Kidney glomerular epithelial cell (primary cell): ENCODE results near the gene GAREM1.

Source experiments
- DNase-seq: peaks from one replicate; lab custom pipeline; 2025; lab: John Stamatoyannopoulos, UW

The GAREM1 gene

GRCh38 chr18:32459361-32460101 lies 11.2 kb downstream of the GAREM1 start:
- no peak for DNase-seq

GRCh38 chr18:32455361-32455760 lies 15.3 kb downstream of the GAREM1 start:
- no peak for DNase-seq

GRCh38 chr18:32454593-32454992 lies 16.1 kb downstream of the GAREM1 start:
- DNase-seq = no peak

GRCh38 chr18:32450874-32451273 lies 19.8 kb downstream of the GAREM1 start:
- no peak for DNase-seq

- no peak for DNase-seq
Observed at GRCh38 chr18:32450026-32450691, 20.5 kb downstream of the GAREM1 start.

GRCh38 chr18:32446780-32447179 lies 23.9 kb downstream of the GAREM1 start:
- DNase-seq = no peak

GRCh38 chr18:32445846-32446245 lies 24.8 kb downstream of the GAREM1 start:
- DNase-seq = no peak

- no peak for DNase-seq
Observed at GRCh38 chr18:32443706-32444215, 26.9 kb downstream of the GAREM1 start.

- no peak for DNase-seq
Observed at GRCh38 chr18:32443033-32443705, 27.5 kb downstream of the GAREM1 start.

- no peak for DNase-seq
Observed at GRCh38 chr18:32442575-32442974, 28.1 kb downstream of the GAREM1 start.

- DNase-seq = no peak
Observed at GRCh38 chr18:32441533-32441932, 29.1 kb downstream of the GAREM1 start.

- DNase-seq = no peak
Observed at GRCh38 chr18:32440518-32440917, 30.2 kb downstream of the GAREM1 start.

- DNase-seq = no peak
Observed at GRCh38 chr18:32439802-32440201, 30.9 kb downstream of the GAREM1 start.

GRCh38 chr18:32439241-32439640 lies 31.4 kb downstream of the GAREM1 start:
- DNase-seq = no peak

- no peak for DNase-seq
Observed at GRCh38 chr18:32438173-32438572, 32.5 kb downstream of the GAREM1 start.

- no peak for DNase-seq
Observed at GRCh38 chr18:32437100-32437834, 33.4 kb downstream of the GAREM1 start.

GRCh38 chr18:32435631-32436500 lies 34.8 kb downstream of the GAREM1 start:
- no peak for DNase-seq

- DNase-seq = no peak
Observed at GRCh38 chr18:32431753-32432152, 38.9 kb downstream of the GAREM1 start.

- DNase-seq = no peak
Observed at GRCh38 chr18:32429402-32429801, 41.3 kb downstream of the GAREM1 start.

- no peak for DNase-seq
Observed at GRCh38 chr18:32427084-32427900, 43.4 kb downstream of the GAREM1 start.
